ENCODE data around the gene CCDC170.
"Not testable (repeated sequence)": the region's sequence is repeated elsewhere in the genome, so short reads cannot be mapped to it uniquely, and the experiment has no call there.

CCDC170 gene

GRCh38 chr6:151494235-151494935 lies 568 bp downstream of the CCDC170 start:
- no peak for DNase-seq (ENCODE audit: low read depth)

GRCh38 chr6:151494936-151495320 lies 1.1 kb downstream of the CCDC170 start:
- no peak for DNase-seq (ENCODE audit: low read depth)

- DNase-seq (ENCODE audit: low read depth) = no peak
These were observed 1.6 kb downstream of the CCDC170 start for GRCh38 chr6:151495380-151495779.

- DNase-seq (ENCODE audit: low read depth) = no peak
These were observed 4.1 kb downstream of the CCDC170 start for GRCh38 chr6:151497905-151498304.

GRCh38 chr6:151498327-151498726 lies 4.5 kb downstream of the CCDC170 start:
- no peak for DNase-seq (ENCODE audit: low read depth)

GRCh38 chr6:151499551-151499950 lies 5.7 kb downstream of the CCDC170 start:
- no peak for DNase-seq (ENCODE audit: low read depth)

- DNase-seq (ENCODE audit: low read depth) = no peak
These were observed 7.8 kb downstream of the CCDC170 start for GRCh38 chr6:151501511-151502136.

GRCh38 chr6:151502499-151502898 lies 8.7 kb downstream of the CCDC170 start:
- DNase-seq (ENCODE audit: low read depth) = no peak

GRCh38 chr6:151506761-151507160 lies 12.9 kb downstream of the CCDC170 start:
- no peak for DNase-seq (ENCODE audit: low read depth)

- no peak for DNase-seq (ENCODE audit: low read depth)
These were observed 15.2 kb downstream of the CCDC170 start for GRCh38 chr6:151509048-151509447.

- DNase-seq (ENCODE audit: low read depth) = no peak
These were observed 18.7 kb downstream of the CCDC170 start for GRCh38 chr6:151512481-151512880.

GRCh38 chr6:151514000-151514730 lies 20.3 kb downstream of the CCDC170 start:
- no peak for DNase-seq (ENCODE audit: low read depth)

- not testable (repeated sequence) for DNase-seq (ENCODE audit: low read depth)
These were observed 25.2 kb downstream of the CCDC170 start for GRCh38 chr6:151518992-151519391.

- DNase-seq (ENCODE audit: low read depth) = no peak
These were observed 29.2 kb downstream of the CCDC170 start for GRCh38 chr6:151523034-151523433.

- DNase-seq (ENCODE audit: low read depth) = no peak
These were observed 30.2 kb downstream of the CCDC170 start for GRCh38 chr6:151524059-151524458.

GRCh38 chr6:151534576-151534975 lies 40.8 kb downstream of the CCDC170 start:
- DNase-seq (ENCODE audit: low read depth) = no peak

GRCh38 chr6:151535476-151536187 lies 41.8 kb downstream of the CCDC170 start:
- no peak for DNase-seq (ENCODE audit: low read depth)

GRCh38 chr6:151536188-151536479 lies 42.3 kb downstream of the CCDC170 start:
- no peak for DNase-seq (ENCODE audit: low read depth)

GRCh38 chr6:151537556-151537955 lies 43.7 kb downstream of the CCDC170 start:
- no peak for DNase-seq (ENCODE audit: low read depth)

- no peak for DNase-seq (ENCODE audit: low read depth)
These were observed 45.9 kb downstream of the CCDC170 start for GRCh38 chr6:151539506-151540268.

- no peak for DNase-seq (ENCODE audit: low read depth)
These were observed 50.6 kb downstream of the CCDC170 start for GRCh38 chr6:151544453-151544852.

- DNase-seq (ENCODE audit: low read depth) = not testable (repeated sequence)
These were observed 51.1 kb downstream of the CCDC170 start for GRCh38 chr6:151544884-151545283.

All from activated T-helper 1 cell treated with Interleukin-2 at 50 U/mL for 16 hours (primary cell).